NCI-H2029 treated with DMSO at 0.1 percent for 48 hours (cell line): ENCODE data around the gene RIPOR1.

Experiments
- DNase-seq: peaks from one replicate; lab custom pipeline; 2025; lab: John Stamatoyannopoulos, UW

Gene RIPOR1

DNA sequence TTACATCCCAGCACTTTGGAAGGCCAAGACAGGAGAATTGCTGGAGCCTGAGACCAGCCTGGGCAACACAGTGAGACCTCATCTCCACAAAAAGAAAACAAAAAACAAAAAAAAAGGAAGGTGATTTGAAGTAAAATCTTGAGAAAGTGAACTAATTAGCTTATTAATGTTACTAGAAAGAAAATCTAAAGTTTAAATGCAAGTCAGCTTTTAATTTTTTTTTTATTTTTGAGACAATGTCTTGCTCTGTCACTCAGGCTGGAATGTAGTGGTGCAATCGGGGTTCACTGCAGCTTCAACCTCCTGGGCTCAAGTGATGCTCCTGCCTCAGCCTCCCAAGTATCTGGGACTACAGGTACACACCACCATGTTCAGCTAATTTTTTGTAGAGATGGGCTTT lies 30.2 kb downstream of the RIPOR1 start:
- DNase-seq, result no peak

DNA sequence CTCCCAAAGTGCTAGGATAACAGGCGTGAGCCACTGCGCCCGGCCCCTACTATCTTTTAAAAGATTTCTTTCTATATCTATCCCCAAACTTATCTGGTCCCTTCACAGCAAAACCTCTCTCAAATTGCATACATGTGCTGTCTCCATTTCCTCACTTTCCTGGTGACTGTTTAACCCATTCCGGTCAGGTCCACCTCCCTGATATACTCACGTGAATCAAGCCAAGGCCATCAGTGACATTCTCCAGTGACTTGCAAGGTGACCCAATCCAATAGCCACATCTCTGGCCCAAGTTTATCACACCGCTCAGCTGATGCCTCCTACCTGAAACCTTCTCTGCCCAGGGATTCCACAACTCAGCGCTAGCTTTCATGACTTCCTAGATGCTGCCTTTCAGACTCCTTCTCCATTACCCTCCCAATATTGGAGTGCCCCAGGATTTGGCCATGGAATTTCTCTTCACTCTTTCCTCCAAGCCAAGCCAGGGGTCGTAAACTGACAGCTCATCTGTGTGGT lies 32.3 kb downstream of the RIPOR1 start:
- DNase-seq, result no peak

DNA sequence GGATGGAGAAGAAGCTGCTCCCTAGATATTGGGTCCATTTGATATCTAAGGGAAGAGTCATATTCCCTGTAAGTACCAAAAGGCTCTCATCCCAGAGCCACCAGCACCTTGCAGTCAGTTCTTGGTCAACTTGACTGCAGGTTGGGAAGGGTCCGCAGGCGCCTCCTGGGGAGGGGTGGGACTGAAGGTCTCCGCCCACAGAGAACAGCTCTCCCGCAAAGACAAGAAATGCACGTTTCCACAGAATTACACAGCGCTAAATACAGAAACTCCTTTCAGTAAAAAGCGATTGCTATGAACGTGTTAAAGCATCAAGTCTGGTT lies 32.8 kb downstream of the RIPOR1 start:
- DNase-seq, result no peak

DNA sequence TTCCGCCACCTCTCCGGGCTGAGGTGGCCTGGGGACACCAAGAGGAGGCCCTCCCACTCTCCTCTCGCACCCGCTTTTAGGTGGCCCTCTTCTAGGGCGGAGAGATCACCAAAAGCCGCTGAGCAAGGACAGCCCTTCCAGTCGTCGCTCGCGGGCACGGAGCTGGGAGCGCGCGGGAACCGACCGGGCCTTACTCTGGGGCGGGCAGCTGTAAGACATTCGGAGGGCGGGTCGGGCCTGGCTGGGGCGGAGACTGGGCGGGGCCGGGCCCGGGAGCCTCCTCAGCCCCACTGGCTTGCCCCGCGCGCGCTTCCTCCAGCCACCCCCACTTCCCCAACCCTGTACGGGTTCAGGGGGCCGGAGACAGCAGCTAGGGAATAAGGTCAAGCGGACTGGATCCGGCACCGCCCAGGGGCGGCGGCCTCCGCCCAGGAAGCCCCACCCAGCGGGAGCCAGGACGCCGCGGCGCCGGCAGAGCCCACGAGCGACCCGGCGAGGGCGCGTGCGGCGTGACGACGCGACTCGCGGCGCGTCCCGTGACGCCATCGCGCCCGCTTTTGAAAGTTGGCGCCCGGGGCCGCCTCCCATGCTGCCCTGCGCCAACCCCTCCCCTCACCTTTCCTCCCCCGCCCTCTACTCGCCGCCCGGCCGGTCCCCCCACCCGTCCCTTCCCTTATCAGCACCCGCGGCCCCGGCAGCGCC lies 33.3 kb downstream of the RIPOR1 start:
- DNase-seq, result no peak

DNA sequence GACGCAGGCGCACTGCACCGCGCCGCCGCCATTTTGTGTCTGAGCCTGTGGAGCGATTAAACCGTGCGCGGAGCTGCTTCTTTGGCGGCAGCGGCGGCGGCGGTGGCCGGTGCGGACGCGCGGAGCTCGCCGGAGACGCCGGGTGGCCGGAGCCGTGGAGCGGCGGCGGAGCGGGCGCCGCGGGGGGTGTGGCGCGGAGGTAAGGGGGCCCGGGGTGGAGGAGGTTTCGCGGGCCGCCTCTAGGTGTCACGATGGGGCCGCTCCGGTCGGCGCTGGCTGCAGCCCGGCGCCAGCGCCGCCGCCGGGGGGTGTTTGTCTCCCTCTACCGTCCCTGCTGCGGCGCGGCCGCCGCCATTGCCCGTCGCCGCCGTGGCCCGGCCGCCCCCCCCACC lies 33.9 kb downstream of the RIPOR1 start, which contains the start of gene CTCF:
CTCF (plus strand) TSS at position 1 of the 392 bp plus-strand sequence. CDS start 48,307 bp downstream, outside the sequence.
- no peak for DNase-seq

DNA sequence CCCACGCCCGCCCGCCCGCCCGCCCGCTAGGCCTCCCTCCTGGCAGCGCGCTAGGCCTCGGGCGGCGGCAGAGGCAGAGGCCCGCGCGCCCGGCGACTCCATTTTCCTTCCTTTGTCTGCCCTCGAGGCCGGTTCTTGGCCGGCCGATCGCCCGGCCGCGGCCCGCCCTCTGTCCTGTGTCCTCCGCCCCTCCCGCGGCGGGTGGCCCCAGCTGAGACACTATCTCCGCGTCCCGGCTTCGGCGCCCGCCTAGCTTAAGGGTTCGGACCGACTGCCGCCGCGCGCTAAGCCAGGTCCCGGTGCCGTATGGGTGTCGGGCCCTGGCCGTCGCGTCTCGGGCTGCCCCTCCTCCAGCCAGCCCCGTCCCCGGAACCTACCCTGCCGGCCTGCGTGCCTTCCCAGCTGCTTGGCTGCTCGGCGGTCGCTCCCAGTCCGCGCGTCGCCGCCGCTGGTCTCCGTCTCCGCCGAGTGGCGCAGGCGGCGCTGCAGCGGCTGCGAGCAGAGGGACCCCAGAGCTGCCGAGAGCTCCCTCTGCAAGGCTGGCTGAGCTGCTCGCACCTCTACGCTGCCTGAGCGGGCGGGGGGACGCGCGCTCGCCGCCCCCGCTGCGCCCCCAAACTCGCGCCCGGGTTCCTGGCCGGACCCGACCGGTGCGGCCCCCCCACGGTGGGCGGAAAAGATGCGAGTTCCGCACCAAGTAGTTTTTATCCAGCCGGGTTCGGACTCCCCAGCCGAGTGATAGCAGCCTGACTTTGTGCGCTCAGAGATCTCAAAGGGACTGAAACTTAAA lies 34.5 kb downstream of the RIPOR1 start:
- no peak for DNase-seq

DNA sequence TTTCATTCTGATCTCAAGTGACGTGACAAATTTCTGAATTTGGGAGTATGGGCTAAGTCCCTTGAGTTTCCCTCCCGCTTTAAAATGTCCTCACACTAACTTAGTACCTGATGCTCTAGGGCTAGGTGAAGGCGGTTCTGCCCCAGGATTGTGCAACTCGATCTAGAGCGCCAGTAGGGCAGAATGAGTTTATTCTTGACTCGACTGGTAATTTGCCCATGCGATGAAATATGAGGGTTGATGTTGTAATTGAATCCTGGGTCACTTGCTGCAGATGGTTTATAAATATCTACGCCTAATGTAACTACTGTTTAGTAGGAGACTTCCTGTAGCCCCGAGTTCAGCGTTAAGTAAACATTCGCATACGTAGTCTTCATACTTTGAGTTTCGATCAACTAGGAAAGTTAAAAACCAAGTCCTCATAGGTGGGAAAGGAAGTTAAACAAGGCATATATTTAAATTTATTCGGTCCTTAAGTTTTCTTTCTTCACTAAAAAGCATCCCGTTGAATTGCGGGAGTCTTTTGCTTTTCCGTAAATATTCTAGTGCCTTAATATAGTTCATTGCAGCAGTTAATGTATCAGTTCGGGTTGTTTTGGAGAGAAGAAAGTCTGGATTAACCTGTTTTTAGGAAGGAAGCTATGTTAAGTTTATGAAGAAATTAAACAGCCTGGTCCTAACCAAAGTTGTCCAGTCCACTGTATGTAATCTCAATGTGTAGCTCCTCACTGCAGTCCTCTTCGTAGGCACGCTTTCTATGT lies 35.3 kb downstream of the RIPOR1 start:
- no peak for DNase-seq

DNA sequence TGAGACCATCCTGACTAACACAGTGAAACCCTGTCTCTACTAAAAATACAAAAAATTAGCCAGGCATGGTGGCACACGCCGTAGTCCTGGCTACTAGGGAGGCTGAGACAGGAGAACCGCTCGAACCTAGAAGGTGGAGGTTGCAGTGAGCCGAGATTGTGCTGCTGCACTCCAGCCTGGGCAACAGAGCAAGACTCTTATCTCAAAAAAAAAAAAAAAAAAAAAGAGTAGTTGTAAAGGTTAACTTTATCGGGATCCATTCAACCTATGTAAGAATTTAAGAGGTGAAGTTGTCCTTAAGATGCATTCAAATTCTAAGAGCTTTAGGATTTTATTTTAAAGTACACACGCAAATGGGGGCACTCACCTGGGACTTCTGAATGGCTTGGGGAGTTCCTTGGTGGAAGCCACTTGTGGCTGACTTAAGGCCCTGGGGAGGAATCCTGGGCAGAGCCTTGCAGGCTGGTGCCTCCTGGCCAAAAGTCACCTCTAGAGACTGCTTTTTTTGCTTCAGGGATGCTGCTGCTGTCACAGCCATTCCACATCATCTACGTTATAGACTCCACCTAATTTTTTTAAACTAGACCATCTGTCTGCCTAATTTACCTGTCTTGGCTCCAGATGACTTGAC lies 37.0 kb downstream of the RIPOR1 start:
- no peak for DNase-seq

DNA sequence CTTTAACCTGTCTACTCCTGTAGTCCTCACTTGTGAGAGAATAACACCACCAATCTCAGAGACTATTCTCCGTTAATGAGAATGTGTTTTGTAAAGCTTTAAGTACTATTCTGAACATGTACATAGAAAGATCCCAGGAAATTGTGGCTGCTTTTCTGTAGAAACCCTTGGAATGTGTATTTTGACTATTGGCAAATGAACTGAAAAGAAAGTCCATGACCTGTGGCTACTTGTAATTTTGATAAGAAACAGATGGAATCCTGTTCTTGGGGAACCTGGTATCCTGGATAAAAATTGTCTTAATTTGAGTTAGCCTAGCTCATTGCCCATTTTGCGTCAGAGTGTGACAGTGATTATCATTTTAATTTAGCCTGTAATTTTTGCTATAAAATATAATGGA lies 42.8 kb downstream of the RIPOR1 start:
- no peak for DNase-seq

DNA sequence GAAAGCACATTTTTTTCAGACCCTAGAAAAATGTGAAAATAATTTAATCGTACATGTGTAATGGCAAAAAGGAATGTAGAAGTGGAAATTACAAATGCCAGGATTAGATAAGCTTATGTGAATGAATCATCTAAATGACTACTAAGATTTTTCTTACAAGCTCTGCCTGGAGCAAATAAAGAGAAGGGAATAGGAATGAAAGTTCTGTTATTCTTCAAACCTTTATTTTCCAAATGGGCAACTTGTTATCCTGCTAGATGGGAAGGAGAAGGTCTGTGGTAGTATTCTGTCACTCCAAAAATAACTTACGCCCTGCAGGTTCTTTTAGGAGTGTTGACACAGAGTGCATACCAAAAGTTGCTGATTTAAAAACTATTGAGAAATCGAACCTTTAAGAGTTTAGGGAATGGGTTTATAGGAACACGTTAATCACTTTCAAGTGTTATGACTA lies 43.4 kb downstream of the RIPOR1 start:
- no peak for DNase-seq

DNA sequence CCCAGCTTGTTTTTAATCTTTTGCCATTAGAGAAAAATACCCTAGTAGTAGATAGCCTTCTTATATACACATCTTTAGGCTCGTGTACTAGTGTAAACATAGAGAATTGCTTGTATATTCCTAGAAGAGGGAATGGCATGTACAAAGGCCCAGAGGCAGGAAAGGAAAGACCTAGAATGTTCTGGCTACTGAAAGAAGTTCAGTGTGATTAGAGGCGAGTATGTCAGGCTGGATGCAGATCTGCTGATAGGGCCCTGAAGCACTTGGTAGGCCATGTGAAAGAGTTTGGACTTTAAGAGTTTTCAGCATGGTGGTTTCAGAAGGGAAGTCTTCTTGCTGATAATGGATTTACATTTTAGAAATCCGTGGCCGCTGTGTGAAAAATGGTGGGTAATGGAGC lies 51.1 kb downstream of the RIPOR1 start:
- no peak for DNase-seq

DNA sequence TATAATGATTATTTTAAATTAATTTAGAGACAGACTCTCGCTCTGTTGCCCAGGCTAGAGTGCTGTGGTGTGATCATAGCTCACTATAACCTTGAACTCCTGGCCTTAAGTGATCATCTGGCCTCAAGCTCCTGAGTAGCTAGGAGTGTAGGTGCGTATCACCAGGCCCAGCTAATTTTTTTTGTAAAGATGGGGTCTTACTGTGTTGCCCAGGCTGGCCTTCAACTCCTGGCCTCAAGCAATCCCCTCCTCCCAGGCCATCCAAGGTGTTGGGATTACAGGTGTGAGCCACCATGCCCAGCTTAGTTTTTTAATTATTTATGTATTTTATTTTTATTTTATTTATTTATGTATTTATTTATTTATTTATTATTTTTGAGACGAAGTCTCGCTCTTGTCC lies 51.6 kb downstream of the RIPOR1 start:
- no peak for DNase-seq

DNA sequence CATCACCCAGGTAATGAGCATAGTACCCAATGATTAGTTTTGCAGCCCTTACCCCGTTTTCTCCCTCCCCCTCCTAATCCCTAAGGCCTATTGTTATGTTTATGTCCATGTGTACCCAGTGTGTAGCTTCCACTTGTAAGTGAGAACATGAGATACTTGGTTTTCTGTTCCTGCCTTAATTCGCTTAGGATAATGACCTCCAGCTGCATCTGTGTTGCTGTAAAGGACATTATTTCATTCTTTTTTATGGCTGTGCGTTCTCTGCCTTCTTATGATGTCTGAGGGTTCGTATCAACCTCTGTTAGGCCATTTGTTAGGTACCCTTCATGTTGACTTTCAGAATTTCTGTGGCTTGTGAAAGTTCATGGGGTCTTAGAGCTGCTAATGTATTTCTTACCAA lies 64.7 kb downstream of the RIPOR1 start:
- no peak for DNase-seq

DNA sequence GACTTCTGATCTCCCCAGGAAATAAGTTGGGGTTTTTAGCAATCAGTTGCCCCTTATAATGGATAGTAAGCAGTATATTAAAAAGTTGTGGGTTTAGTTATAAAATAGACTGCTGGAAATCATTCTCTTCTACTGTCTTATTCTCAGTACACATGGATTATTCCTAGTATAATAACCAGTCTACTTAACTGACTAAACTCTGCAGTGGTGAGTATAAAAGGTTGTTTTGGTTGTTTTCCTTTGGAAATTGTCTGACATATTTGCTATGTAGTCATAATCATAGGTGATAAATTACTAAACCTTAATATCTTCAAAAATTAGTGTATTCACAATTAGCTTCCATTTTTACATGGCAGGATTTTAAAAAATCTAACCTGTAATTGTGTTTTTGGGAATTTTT lies 65.1 kb downstream of the RIPOR1 start:
- no peak for DNase-seq

DNA sequence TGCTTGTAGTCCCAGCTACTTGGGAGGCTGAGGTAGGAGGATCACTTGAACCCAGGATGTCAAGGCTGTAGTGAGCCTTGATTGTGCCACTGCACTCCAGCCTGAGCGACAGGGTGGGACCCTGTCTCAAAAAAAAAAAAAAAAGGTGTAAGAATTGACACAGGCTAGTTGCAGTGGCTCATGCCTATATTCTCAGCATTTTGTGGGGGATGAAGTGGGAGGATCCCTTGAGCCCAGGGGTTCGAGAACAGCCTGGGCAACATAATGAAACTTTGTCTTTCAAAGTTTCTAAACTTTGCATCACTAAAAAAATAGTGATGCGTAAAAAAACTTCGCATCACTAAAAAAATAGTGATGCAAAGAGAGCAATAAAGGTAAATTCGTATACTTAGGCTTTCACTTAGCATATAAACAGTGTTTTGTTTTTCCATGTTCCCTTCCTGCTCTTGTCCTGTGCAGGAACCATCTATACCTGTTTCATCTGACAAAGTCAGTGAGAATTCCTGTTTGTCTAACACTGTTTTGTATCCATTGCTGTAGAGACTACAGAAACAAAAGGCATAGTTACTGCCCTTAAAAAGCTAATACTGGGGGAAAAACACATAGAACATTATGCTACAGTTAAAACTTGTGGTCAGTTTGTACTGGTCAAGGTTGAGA lies 65.8 kb downstream of the RIPOR1 start:
- DNase-seq, result no peak

DNA sequence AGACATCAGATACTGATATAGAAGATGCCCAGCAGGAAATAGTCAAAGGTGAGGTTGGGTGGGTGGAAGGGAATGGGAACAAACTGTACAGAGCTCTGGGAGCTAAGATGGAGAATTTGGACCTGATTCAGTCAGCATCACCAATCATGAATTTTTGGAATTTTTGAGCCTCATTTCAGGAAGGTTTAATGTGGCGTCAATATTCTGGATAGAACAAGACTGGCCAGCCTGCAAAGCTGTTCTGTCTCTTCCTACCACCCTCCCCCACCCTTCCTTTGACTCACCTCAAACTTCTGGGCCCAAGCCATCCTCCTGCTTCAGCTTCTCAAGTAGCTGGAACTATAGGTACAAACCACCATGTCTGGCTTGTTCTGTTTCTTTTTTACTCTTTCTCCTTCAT lies 66.3 kb downstream of the RIPOR1 start:
- no peak for DNase-seq
